GM10266 (cell line): ENCODE data around the gene AP4B1.
A peak's percentile ranks its signal among the peaks of the same experiment; 100 is the strongest.

ENCODE experiments used
- DNase-seq: peaks from one replicate; pipeline ENCODE4 v3.0.0; 2012; ENCODE audit errors: extremely low spot score
- CTCF ChIP-seq: IDR thresholded peaks from 2 replicates; pipeline ENCODE4 v1.5.1; 2012; ENCODE audit warnings: mild to moderate bottlenecking, low read depth; ENCODE audit not compliant: control insufficient read depth, insufficient read depth; ENCODE audit errors: missing control alignments

Gene AP4B1

GRCh38 chr1:113937146-113937545, 32.5 kb upstream of the AP4B1 start:
- no peak for TF ChIP-seq CTCF
- DNase-seq = no peak

- no peak for DNase-seq
- TF ChIP-seq CTCF = no peak
These were observed 31.4 kb upstream of the AP4B1 start for GRCh38 chr1:113935970-113936369.

DNA sequence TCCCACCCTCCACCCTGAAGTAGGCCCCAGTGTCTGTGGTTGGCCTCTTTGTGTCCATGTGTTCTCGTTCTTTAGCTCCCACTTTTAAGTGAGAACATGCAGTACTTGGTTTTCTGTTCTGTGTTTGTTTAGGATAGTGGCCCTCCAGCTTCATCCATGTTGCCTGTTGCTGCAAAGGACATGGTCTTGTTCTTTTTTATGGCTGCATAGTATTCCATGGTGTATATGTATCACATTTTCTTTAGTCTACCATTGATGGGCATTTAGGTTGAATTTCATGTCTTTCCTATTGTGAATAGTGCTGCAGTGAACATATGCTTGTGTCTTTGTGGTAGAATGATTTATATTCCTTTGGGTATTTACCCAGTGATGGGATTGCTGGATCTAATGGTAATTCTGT, 30.6 kb upstream of the AP4B1 start:
- TF ChIP-seq CTCF = no peak
- DNase-seq = no peak

DNA sequence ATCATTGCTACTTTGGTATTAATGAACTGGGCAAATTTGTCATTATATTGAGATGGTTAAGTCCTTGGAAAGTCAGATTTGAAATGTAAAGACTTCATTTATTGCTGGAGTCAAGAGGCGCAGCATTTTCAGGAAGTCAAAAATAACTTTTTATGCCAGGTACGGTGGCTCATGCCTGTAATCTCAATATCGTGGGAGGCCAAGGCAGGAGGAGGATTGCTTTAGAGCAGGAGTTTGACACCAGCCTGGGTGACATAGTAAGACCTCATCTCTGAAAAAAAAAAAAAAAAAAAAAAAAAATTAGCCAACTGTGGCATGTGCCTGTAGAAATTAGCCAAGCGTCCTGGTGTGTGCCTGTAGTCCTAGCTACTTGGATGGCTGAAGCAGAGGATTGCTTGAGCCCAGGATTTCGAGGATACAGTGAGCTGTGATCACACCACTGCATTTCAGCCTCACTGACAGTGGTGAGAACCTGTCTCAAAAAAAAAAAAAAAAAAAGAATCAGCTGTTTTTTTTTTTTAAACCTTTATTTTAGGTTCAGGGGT, 30.0 kb upstream of the AP4B1 start:
- TF ChIP-seq CTCF = no peak
- DNase-seq = no peak

GRCh38 chr1:113934006-113934405, 29.4 kb upstream of the AP4B1 start:
- no peak for TF ChIP-seq CTCF
- DNase-seq = no peak

- TF ChIP-seq CTCF = no peak
- no peak for DNase-seq
These were observed 26.9 kb upstream of the AP4B1 start for GRCh38 chr1:113931451-113931851.

DNA sequence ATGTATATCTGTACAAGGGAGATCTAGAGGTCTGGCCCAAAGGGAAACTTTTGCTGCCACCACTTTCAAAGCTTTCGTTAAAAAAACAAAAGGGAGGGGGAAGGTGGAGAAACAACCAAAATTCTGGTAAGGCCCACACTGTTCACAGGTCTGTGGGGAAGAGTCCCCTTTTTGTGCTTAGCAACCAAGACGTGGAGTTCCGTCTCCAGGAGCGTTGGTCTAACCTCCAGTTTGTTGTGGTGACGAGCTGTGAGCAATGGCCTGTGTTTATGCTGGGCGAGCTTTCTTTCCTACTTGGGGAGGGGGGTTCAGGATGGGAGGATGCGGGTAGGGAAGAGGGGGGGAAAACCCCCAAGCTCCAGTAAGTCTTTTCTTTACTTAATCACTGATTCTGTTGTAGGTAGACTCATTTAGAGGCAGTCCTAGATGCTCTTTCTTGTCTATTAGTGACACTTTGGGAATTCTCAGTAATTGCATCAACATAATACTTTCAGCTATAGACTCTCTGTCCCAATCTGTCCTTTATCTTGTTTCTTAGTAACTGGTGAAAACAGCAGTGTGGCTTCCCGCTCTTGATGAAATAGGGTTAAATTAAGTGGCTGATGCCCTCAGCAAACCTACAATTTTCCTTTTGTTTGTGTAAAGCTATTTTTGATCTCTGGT, 26.0 kb upstream of the AP4B1 start:
- no peak for TF ChIP-seq CTCF
- DNase-seq = peak; percentile 72
